Measurements from ENCODE around the gene SRCIN1.
"Not testable (repeated sequence)": the region's sequence is repeated elsewhere in the genome, so short reads cannot be mapped to it uniquely, and the experiment has no call there.

SRCIN1 gene

DNA sequence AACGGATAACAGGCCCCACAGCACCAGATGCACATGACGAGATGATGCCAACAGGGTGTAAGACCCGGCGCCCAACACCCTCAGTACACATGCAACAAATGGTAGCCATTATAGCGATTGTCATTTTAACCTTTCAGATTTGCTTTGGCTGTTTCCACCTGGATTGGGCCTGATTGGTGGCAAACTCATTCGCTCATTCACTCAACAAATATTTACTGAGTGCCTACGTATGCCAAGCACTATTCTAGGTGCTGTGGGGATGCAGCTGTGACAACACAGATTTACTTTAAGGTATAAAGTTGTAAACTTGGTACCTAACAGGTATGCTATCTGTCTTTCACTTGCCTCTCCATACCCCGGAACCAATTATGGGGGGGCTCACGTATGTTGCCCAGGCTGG is 66.8 kb downstream of the SRCIN1 start:
- TF ChIP-seq, protein P1, sequence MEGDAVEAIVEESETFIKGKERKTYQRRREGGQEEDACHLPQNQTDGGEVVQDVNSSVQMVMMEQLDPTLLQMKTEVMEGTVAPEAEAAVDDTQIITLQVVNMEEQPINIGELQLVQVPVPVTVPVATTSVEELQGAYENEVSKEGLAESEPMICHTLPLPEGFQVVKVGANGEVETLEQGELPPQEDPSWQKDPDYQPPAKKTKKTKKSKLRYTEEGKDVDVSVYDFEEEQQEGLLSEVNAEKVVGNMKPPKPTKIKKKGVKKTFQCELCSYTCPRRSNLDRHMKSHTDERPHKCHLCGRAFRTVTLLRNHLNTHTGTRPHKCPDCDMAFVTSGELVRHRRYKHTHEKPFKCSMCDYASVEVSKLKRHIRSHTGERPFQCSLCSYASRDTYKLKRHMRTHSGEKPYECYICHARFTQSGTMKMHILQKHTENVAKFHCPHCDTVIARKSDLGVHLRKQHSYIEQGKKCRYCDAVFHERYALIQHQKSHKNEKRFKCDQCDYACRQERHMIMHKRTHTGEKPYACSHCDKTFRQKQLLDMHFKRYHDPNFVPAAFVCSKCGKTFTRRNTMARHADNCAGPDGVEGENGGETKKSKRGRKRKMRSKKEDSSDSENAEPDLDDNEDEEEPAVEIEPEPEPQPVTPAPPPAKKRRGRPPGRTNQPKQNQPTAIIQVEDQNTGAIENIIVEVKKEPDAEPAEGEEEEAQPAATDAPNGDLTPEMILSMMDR (conservative IDR thresholded peaks at IDR 0.05; ENCODE audit: control insufficient read depth, insufficient read depth, low read depth, low read length) = no peak
- no peak for DNase-seq (ENCODE audit: low read depth)
- H3K4me3 ChIP-seq (ENCODE audit: control insufficient read depth, low read depth, low read length) = no peak overlapping the region

DNA sequence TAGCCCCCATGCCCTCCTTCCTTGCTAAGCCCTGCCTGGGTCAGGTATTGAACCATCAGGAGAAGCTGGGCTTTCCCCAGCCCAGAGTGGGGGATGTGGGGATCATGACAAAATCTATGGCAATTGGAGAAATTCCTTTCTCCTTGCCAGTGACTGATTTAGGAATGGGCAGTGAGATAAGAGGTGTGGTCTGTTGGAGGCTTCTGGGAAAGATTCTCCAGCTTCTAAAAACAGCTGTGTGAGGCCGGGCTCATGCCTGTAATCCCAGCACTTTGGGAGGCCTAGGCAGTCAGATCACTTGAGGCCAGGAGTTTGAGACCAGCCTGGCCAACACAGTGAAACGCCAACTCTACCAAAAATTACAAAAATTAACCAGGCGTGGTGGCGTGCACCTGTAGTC is 69.1 kb downstream of the SRCIN1 start:
- DNase-seq (ENCODE audit: low read depth) = no peak
- TF ChIP-seq, protein P1 (conservative IDR thresholded peaks at IDR 0.05; ENCODE audit: control insufficient read depth, insufficient read depth, low read depth, low read length) = no peak
- no peak overlapping the region for H3K4me3 ChIP-seq (ENCODE audit: control insufficient read depth, low read depth, low read length)

DNA sequence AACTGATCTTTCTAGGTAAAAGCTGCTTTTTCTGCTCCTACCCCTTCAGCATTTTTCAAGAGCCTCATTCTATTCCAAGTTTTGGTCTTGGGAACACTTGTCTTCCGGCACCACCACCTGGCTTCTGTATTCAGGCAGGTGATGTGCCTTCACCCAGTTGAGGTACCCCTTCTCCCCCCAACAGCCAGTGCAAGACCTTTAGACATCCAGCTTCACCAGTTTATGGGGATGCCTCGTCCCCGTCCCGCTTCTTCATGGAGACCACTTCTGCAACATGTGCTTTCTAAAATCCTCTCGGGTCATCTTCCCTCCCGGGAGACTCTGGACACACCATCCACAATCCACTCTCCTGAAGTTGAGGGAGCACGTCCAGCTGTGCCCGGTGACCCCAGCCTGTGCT is 69.9 kb downstream of the SRCIN1 start:
- TF ChIP-seq, protein P1 (conservative IDR thresholded peaks at IDR 0.05; ENCODE audit: control insufficient read depth, insufficient read depth, low read depth, low read length) = no peak
- H3K4me3 ChIP-seq (ENCODE audit: control insufficient read depth, low read depth, low read length) = no peak overlapping the region
- no peak for DNase-seq (ENCODE audit: low read depth)

DNA sequence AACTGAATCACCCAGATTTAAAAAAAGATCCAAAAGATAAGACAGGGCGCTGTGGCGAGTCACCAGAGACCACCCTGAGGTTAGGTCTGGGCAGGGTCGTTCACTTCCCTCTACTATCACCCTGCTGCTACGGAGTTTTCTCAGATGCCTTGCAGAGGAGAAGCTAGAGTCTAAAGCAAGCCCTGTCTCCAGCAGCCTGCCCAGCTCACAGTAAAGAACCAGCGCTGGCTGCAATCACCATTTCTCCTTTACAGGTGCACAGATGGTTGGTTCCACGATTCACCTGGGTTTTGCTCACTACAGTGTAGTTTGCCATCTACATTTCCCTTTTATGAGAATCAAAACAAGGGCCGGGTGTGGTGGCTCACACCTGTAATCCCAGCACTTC is 71.3 kb downstream of the SRCIN1 start:
- TF ChIP-seq, protein P1 (conservative IDR thresholded peaks at IDR 0.05; ENCODE audit: control insufficient read depth, insufficient read depth, low read depth, low read length) = no peak
- DNase-seq (ENCODE audit: low read depth) = no peak
- H3K4me3 ChIP-seq (ENCODE audit: control insufficient read depth, low read depth, low read length) = no peak overlapping the region

DNA sequence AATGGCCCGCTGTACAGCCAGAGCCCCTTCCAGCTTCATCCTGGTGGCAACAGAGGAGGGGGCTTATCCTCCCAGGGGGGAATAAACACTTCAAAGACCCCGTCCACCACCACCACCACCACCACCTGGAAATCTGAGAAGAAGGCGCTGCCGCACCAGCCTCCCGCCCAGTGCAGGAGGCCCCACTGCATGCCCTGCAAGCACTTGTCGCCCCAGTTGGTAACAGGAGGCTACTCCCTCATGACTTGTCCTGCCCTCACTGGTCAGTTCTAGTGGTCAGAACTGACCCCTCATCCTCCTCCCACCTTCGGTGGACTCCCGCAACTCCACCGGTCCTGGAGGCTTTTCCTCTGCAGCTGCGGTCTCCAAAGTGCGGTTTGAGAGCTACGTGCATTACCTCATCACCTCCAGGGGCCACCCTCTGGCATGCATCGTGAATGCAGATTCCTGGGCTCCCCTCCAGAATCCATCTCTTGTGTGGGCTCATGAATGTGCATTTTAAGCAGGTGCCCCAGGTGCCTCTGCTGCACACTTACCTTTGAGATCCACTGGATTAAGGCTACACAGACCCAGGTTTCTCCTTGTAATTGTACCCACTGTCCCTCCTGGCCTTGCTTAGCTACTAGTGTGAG is 71.8 kb downstream of the SRCIN1 start:
- TF ChIP-seq, protein P1 (conservative IDR thresholded peaks at IDR 0.05; ENCODE audit: control insufficient read depth, insufficient read depth, low read depth, low read length) = no peak
- DNase-seq (ENCODE audit: low read depth) = no peak
- no peak overlapping the region for H3K4me3 ChIP-seq (ENCODE audit: control insufficient read depth, low read depth, low read length)

DNA sequence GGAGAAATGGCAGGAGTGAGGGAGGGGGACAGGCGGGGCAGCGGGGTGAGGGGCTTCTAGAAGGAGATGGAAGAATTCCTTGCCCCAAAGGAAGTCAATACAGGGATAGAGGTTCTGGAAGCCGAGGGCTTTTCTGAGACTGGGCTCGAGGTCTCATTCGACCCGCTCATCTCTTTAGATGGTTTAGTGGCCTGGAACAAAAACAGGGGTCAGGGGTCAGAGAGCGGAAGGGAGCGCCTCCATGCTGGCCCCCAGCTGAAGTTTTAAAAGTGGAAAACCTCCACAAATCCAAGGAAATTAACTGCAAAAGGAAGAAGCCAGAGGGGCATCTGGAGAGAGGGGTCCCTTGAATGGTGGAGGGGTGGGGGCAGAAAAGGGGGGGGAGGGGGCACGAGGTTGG is 72.5 kb downstream of the SRCIN1 start:
- no peak for DNase-seq (ENCODE audit: low read depth)
- TF ChIP-seq, protein P1 (conservative IDR thresholded peaks at IDR 0.05; ENCODE audit: control insufficient read depth, insufficient read depth, low read depth, low read length) = no peak
- H3K4me3 ChIP-seq (ENCODE audit: control insufficient read depth, low read depth, low read length) = no peak overlapping the region

DNA sequence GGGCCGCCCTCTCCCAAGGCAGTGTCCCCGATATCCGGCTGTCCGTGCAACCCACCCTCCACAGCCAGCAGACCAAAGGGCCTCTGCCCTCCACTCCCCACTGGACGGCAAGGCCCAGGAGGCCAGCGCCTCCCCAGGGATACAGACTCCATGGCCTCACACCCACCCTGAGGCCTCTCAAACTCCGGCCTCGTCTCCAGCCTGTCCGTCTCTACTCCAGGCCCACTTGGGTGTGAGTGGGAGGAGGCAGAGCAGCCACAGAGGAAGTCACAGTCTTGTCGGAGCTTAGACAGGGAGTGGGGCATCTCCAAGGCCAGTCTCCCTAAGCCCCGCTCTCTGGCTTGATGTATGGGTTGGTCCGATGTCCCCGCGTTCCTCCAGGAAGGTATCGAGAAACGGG is 73.3 kb downstream of the SRCIN1 start:
- DNase-seq (ENCODE audit: low read depth) = no peak
- TF ChIP-seq, protein P1 (conservative IDR thresholded peaks at IDR 0.05; ENCODE audit: control insufficient read depth, insufficient read depth, low read depth, low read length) = no peak
- no peak overlapping the region for H3K4me3 ChIP-seq (ENCODE audit: control insufficient read depth, low read depth, low read length)

DNA sequence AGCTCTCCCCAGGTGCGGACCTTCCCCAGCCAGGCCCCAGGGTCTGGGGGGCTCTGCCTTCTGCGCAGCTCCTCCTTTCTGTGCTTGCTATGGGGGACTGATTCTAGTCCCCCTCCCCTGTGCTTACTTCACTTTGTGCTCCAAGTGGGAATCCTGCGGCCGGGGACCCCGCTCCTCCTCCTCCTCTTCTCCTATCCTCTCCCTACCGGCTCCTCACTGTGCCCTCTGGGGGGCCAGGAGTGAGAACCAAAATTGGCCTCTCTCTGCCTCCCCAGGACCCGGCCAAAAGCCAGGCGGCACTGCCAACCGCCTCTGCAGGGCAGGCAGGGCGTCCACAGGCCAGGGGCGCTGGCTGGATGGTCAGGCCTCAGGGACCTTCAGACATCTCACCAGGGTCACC is 74.0 kb downstream of the SRCIN1 start:
- not testable (repeated sequence) for H3K4me3 ChIP-seq (ENCODE audit: control insufficient read depth, low read depth, low read length); DNase-seq (ENCODE audit: low read depth)

DNA sequence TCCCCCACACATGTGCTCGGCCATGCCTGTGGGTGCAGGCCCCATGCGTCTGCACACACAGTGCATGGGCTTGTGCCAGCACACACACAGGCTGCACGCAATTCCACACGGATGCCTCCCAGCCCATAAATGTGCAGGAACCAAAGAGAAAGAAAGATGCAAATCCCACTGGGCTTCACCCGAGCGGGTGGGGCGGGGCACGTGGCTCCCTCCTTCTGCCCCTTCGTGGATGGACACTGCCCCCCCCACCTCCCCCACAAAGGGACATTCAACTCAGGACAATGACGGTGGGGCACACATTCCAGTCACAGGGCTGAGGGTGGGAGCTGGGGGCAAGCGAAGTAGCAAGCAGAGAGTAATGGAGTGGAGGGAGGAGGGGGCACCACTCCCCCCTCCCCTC is 74.9 kb downstream of the SRCIN1 start:
- DNase-seq (ENCODE audit: low read depth); H3K4me3 ChIP-seq (ENCODE audit: control insufficient read depth, low read depth, low read length): not testable (repeated sequence)

DNA sequence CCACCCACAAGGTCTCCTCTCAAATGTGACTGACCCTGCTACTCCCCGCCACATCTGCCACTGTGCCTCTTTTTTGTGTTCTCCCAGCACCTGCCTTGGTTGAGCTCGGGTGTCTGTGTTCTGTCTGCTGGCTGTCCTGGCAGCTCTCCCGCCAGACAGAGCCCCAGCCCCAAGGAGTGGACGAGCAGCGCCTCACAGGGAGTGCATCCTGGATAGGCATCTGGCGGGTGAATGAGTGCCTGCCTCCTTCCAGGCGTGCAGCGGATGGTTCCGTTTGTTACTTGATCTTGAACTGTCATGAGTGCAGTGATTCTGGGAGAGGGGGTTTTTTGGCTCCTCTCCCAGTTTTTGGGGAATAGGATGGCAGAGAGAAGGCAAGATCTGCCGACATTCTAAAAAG is 77.6 kb downstream of the SRCIN1 start:
- H3K4me3 ChIP-seq (ENCODE audit: control insufficient read depth, low read depth, low read length); DNase-seq (ENCODE audit: low read depth): not testable (repeated sequence)
